Prostate gland (tissue), 2 donors: Measurements from ENCODE around the gene HMG20B. TPM values are rescaled to one million over a fixed set of nuclear protein-coding genes. Genes with fewer than 3 reads are reported as not detected.

Experiments
- DNase-seq: peaks from one replicate; pipeline ENCODE4 v3.0.0-alpha.2; 2019; ENCODE audit warnings: low spot score
- H3K27ac ChIP-seq, 2 donors: fragments of 200-600 bp; sonication (generic); 2 replicates each; pipeline ENCODE4 v1.5.1; 2017 to 2019
- H3K27me3 ChIP-seq: fragments of 200-600 bp; sonication (generic); replicated peaks from 2 replicates; pipeline ENCODE4 v1.5.1; 2019; ENCODE audit not compliant: insufficient read depth
- H3K36me3 ChIP-seq, 2 donors: fragments of 200-600 bp; sonication (generic); 1 replicate in 1 of 2; 2 replicates in 1 of 2; pipeline versions ENCODE4 v1.5.1 to v1.8.1; 2017 to 2019
- H3K4me1 ChIP-seq: fragments of 200-600 bp; sonication (generic); replicated peaks from 2 replicates; pipeline ENCODE4 v1.5.1; 2019
- H3K4me3 ChIP-seq, 2 donors: fragments of 200-600 bp; sonication (generic); 2 replicates each; pipeline ENCODE4 v1.5.1; 2017 to 2019
- H3K9me3 ChIP-seq: fragments of 200-600 bp; sonication (generic); 2 replicates; pipeline ENCODE4 v1.5.1; 2017
- POLR2A ChIP-seq: fragments of 450-650 bp; IDR thresholded peaks from one replicate; pipeline ENCODE4 v1.6.1; 2016; ENCODE audit warnings: antibody characterized with exemption, mild to moderate bottlenecking
- POLR2AphosphoS5 ChIP-seq: sonication (generic); formaldehyde crosslinking; IDR thresholded peaks from one replicate; pipeline ENCODE4 v1.6.1; 2017; ENCODE audit warnings: antibody characterized with exemption
- WGBS: methylation state at CpG from one replicate; pipeline ENCODE4 v1.1.5; 2018; 5-methylcytosine and 5-hydroxymethylcytosine counted together
- intact Hi-C: fragments of 100-400 bp; cut with DNase I; formaldehyde crosslinking; loops from one replicate; pipeline ENCODE4 v1.14.2; 2022
- total RNA-seq, 2 donors: library from RNA; depleted of rRNA; stranded (reverse); fragments of >200 nt; gene quantifications; one replicate each; pipeline ENCODE4 v1.1.0, GENCODE V29; 2016
- TF ChIP-seq, protein P1 (sequence below), 4 experiments: fragments of 200-600 bp in 2 of 4; fragments of 450-650 bp in 2 of 4; sonication (generic) in 2 of 4; IDR thresholded peaks; 1 replicate in 3 of 4; 2 replicates in 1 of 4; pipeline ENCODE4 v1.5.1; 2016 to 2019; ENCODE audit warnings: antibody characterized with exemption in 4 of 4, mild to moderate bottlenecking in 2 of 4, moderate library complexity in 2 of 4

The HMG20B gene
- total RNA-seq, 2 donors from 2014 or later = 184 to 369 TPM

DNA sequence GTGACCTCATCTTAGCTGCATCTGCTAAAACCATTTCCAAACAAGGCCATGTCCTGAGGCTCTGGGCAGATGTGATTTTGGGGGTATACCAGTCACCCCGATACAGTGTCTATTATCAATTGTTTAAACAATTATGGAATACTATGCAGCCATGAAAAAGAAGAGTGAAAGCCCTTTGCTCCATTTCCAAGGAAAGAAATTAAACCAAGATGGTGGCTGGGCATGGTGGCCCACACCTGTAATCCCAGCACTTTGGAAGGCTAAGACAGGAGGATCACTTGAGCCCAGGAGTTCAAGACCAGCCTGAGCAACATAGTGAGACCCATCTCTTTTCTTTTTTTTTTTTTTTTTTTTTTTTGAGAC is 33.0 kb upstream of the HMG20B start:
- intact Hi-C loops = no loop called here
- 100% methylated on average over 1 of the region's 1 CpG for WGBS
- H3K36me3 ChIP-seq = no peaks in the 10 kb centered on the region

DNA sequence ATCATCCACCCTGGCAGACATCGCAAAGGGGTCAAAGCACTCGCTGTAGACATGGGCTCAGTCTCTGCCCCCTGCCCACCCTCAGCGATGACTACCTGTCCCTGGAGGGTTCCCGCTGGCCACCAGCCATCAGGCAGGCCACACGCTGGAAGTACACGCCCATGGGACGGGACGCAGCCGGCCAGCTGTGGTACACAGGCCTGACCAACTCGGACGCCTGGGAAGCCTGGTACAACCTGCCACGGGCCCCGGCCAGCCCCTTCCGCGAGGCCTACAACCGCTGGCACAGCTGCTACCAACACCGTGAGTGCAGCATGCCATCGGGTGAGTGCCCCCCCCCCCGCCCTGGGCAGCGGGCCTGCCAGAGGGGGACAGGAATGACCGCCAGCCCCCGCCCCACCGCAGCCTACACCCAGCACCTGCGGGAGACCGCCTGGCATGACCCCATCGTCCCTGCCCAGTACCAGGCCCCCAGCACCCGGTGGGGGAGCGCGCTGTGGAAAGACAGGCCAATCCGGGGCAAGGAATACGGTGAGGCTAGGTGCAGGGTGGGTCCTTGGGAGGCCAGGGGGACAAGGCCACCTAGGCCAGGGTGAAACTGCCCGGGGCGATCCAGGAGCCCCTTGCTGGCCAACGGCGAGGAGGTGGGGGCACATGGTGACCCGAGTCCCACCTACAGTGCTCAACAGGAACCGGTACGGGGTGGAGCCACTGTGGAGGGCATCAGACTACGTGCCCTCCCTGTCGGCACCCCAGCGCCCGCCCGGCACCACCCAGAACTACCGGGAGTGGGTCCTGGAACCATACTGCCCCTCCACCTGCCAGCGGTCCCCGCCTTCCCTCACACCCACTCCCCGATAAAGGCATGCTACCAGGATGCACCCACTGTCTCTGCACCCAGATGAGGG is 29.3 kb upstream of the HMG20B start:
- no peaks in the 10 kb centered on the region for H3K36me3 ChIP-seq
- H3K9me3 ChIP-seq = no peaks in the 10 kb centered on the region
- no peaks in the 10 kb centered on the region for H3K4me1 ChIP-seq
- intact Hi-C loops = no loop called here
- H3K27me3 ChIP-seq = no peaks in the 10 kb centered on the region
- WGBS = 79% methylated on average over 47 of the region's 47 CpGs
- no peak for DNase-seq
- no peak overlapping the region for H3K4me3 ChIP-seq
- TF ChIP-seq POLR2AphosphoS5 = no peak
- TF ChIP-seq, protein P1, sequence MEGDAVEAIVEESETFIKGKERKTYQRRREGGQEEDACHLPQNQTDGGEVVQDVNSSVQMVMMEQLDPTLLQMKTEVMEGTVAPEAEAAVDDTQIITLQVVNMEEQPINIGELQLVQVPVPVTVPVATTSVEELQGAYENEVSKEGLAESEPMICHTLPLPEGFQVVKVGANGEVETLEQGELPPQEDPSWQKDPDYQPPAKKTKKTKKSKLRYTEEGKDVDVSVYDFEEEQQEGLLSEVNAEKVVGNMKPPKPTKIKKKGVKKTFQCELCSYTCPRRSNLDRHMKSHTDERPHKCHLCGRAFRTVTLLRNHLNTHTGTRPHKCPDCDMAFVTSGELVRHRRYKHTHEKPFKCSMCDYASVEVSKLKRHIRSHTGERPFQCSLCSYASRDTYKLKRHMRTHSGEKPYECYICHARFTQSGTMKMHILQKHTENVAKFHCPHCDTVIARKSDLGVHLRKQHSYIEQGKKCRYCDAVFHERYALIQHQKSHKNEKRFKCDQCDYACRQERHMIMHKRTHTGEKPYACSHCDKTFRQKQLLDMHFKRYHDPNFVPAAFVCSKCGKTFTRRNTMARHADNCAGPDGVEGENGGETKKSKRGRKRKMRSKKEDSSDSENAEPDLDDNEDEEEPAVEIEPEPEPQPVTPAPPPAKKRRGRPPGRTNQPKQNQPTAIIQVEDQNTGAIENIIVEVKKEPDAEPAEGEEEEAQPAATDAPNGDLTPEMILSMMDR (IDR thresholded peaks at IDR 0.05) = no peak
- TF ChIP-seq POLR2A = no peak
- H3K27ac ChIP-seq = no peak overlapping the region

More for the DNA sequence above, 33.0 kb upstream of the HMG20B start:
- Histone ChIP-seq H3K4me1 (no peaks in the 10 kb centered on the region), H3K27me3 (no peaks in the 10 kb centered on the region), H3K27ac (no peak overlapping the region), H3K4me3 (no peak overlapping the region), H3K9me3 (no peaks in the 10 kb centered on the region)
- no peak for TF ChIP-seq POLR2AphosphoS5
- TF ChIP-seq, protein P1 (IDR thresholded peaks at IDR 0.05) = no peak
- TF ChIP-seq POLR2A = no peak
- no peak for DNase-seq

DNA sequence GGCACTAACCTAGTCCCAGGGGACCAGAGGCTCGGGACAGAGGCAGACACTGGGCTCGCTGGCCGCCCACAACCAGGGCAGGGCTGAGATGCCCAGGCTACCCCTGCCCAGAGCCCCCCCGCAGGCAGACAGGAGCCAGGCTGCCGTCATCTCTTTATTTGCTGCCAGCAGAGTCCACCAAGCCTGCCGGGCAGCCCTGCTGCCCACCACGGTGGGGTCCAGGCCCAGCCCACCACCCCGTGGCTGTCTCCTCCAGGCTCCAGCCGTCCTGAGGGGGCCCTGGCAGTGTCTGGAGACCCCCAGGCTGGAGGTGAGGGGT is 28.7 kb upstream of the HMG20B start:
- Histone ChIP-seq H3K9me3 (no peaks in the 10 kb centered on the region), H3K27me3 (no peaks in the 10 kb centered on the region), H3K4me3 (no peak overlapping the region), H3K36me3 (no peaks in the 10 kb centered on the region), H3K27ac (no peak overlapping the region), H3K4me1 (no peaks in the 10 kb centered on the region)
- no peak for DNase-seq
- WGBS = 96% methylated on average over 5 of the region's 9 CpGs
- intact Hi-C loops = no loop called here
- TF ChIP-seq POLR2A (no peak), POLR2AphosphoS5 (no peak)
- TF ChIP-seq, protein P1 (IDR thresholded peaks at IDR 0.05) = no peak

DNA sequence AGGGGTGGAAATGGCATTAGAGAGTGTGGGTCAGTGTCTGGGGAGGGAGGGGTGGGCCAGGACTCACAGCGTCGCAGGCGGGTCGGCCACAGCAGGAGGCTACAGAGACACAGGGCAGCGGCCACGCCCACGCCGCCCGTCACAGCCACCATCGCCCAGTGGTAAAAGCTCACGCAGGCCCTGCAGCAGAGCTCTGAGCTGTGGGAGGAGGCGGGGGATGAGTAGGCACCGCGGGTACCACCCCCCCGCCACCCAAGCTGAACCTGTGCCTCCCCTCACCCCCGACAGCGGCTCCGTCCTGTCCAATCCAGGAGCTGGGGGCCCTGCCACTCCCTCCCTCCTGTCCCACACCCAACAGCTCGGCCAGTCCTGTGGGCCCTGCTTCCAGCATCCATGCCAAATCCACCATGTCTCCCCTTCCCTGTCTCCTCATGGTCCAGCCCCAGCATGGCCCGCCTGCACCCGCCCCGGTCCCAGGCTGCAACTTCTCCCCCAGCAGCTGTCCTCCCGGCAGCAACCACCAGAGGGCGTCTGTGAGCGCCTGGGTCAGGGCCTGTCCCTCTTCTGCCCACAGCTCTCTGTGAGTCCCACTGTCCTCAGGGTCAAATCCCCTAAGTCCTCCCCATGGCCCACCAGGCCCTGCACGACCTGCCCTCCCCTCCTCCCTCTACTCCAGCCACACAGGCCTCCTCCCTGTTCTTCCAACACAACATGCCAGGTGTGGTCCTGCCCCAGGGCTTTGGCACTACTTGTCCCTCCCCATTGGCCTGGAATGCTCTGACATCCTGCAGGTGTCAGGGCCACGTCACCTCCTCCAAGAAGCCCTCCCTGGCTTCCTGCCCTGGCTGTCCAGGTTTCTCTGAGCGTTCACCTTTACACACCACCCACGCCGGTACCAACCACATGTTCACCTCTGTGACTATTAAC is 27.7 kb upstream of the HMG20B start:
- TF ChIP-seq, protein P1 (IDR thresholded peaks at IDR 0.05) = peak; percentile 76 to 94 (median 90)
- TF ChIP-seq POLR2A (no peak), POLR2AphosphoS5 (peak; percentile 35)
- Histone ChIP-seq H3K4me1 (no peaks in the 10 kb centered on the region), H3K4me3 (no peak overlapping the region), H3K9me3 (no peaks in the 10 kb centered on the region), H3K36me3 (no peaks in the 10 kb centered on the region), H3K27me3 (no peaks in the 10 kb centered on the region), H3K27ac (no peak overlapping the region)
- intact Hi-C loops = loop anchor here (5.0 kb wide), 1 partner anchor 72 kb away; no protein-coding TSS in a partner anchor
- peak; percentile 48 for DNase-seq
- 57% methylated on average over 28 of the region's 30 CpGs for WGBS
